ENCODE results near the gene FOSB.

The FOSB gene

DNA sequence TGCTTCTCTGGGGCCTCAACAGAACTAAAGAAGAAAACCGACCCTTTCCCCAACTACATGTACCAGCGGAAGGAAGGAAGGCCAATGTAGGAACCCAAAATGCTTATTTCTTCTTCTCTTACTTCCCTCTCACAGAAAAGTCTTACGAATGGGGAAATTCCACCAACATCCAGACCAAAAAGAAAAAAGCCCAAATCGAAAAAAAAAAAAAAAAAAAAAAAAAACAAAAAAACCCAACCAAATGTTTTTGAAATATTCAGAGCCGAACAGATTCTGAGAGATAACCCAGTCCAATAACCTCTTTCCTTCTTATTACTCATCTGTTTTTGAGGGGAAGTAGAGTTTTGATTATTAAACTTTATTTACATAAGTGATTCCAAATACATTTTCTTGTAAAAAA lies 34.3 kb downstream of the FOSB start:
- no peak overlapping the region for H3K4me3 ChIP-seq (ENCODE audit: low read length)

DNA sequence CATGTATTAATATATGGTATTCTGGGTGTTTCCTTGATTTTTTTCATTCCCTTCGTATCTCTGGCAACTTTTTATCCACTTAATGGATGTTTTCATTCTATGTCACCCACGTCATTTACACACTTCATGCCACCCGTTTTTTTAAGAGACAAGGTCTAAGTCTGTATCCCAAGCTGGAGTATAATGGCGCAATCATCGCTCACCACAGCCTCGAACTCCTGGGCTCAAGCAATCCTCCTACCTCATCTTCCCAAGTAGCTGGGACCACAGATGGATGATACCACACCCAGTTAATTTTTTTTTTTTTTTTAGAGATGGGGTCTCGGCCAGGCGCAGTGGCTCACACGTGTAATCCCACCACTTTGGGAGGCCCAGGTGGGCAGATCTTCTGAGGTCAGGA lies 36.1 kb downstream of the FOSB start:
- DNase-seq (ENCODE audit: low read depth) = no peak
- H3K4me3 ChIP-seq (ENCODE audit: low read length) = no peak overlapping the region

More for the DNA sequence above, 34.3 kb downstream of the FOSB start:
- TF ChIP-seq, protein P1, sequence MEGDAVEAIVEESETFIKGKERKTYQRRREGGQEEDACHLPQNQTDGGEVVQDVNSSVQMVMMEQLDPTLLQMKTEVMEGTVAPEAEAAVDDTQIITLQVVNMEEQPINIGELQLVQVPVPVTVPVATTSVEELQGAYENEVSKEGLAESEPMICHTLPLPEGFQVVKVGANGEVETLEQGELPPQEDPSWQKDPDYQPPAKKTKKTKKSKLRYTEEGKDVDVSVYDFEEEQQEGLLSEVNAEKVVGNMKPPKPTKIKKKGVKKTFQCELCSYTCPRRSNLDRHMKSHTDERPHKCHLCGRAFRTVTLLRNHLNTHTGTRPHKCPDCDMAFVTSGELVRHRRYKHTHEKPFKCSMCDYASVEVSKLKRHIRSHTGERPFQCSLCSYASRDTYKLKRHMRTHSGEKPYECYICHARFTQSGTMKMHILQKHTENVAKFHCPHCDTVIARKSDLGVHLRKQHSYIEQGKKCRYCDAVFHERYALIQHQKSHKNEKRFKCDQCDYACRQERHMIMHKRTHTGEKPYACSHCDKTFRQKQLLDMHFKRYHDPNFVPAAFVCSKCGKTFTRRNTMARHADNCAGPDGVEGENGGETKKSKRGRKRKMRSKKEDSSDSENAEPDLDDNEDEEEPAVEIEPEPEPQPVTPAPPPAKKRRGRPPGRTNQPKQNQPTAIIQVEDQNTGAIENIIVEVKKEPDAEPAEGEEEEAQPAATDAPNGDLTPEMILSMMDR (conservative IDR thresholded peaks at IDR 0.05; ENCODE audit: low read length) = no peak
- no peak for DNase-seq (ENCODE audit: low read depth)

DNA sequence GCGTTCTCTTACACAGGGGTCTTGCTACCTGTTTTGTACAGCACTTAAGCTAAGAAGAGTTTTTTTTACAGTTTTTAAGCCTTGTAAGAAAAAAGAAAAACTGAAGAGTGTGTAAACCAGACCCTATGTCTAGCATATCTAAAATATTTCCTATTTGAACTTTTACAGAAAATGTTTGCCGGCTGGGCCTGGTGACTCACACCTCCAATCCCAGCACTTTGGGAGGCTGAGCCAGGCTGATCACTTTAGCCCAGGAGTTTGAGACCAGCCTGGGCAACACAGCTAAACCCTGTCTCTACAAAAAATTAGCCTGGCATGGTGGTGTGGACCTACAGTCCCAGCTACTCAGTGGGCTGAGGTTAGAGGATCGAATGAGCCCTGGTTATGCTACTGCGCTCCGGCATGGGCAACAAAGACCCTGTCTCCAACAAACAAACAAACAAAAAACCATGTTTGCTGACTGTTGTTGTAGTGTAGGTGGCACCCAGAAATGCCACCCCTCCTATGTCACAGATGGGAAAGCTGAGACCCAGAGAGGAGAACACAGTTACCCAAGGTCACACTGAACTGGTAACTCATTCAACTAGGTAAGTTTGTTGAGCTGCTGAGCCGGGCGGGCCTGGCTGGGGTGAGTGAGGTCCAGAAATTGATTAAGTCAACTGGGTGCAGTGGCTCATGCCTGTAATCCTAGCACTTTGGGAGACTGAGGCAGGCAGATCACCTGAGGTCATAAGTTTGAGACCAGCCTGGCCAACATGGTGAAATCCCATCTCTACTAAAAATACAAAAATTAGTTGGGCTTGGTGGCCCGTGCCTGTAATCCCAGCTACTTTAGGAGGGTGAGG lies 37.6 kb downstream of the FOSB start:
- no peak for DNase-seq (ENCODE audit: low read depth)
- H3K4me3 ChIP-seq (ENCODE audit: low read length) = no peak overlapping the region
- TF ChIP-seq, protein P1 (conservative IDR thresholded peaks at IDR 0.05; ENCODE audit: low read length) = no peak

More for the DNA sequence above, 36.1 kb downstream of the FOSB start:
- TF ChIP-seq, protein P1 (conservative IDR thresholded peaks at IDR 0.05; ENCODE audit: low read length) = no peak

DNA sequence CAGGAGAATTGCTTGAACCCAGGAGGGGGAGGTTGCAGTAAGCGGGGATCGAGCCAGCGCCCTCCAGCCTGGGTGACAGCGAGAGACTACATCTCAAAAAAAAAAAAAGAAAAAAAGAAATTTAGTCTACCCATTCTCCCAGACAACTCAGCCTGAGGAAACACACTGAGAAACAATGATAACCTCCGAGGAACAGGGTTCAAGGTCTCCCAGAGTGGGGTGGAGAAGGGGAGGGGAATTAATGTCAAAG lies 38.1 kb downstream of the FOSB start:
- TF ChIP-seq, protein P1 (conservative IDR thresholded peaks at IDR 0.05; ENCODE audit: low read length) = no peak

DNA sequence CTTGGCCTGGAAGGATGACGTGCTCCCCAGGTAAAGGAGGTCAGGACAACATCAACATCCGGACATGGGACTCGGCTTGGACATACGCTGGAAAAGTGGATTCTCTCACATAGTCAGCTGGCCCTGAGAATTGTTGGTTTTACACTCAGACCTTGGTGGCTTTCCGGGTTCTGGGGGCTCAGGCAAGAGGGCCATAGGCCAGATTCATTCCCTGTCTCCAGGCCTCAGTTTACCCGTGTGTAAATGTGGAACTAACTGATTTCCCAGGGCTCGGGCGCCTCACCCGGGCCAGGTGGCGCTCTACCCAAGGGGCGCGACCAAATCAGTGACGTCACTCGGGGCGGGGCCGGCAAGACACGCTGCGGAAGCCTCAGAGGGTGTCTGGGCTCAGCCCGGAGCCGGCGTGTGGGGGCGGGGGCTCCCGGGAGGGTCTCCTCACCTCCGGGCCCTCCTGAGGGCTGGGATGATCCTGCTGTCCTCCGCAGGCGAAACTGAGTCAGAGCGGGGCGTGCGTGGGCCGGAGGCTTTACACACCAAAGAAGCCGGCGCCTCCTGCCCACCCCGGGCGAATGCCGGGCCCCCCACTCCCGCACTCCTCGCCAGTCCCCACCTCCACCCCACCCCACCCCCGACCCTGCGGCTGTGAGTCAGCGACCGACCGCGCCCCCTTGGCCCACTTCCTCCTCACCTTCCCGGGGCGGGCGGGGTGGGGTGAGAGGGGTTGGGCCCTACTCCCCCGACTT lies 38.6 kb downstream of the FOSB start:
- DNase-seq (ENCODE audit: low read depth) = peak; percentile 83
- TF ChIP-seq, protein P1 (conservative IDR thresholded peaks at IDR 0.05; ENCODE audit: low read length) = peak; percentile 50
- H3K4me3 ChIP-seq (ENCODE audit: low read length) = peak overlapping the region; percentile 97

More for the DNA sequence above, 38.1 kb downstream of the FOSB start:
- no peak for DNase-seq (ENCODE audit: low read depth)
- H3K4me3 ChIP-seq (ENCODE audit: low read length) = peak overlapping the region; percentile 97

DNA sequence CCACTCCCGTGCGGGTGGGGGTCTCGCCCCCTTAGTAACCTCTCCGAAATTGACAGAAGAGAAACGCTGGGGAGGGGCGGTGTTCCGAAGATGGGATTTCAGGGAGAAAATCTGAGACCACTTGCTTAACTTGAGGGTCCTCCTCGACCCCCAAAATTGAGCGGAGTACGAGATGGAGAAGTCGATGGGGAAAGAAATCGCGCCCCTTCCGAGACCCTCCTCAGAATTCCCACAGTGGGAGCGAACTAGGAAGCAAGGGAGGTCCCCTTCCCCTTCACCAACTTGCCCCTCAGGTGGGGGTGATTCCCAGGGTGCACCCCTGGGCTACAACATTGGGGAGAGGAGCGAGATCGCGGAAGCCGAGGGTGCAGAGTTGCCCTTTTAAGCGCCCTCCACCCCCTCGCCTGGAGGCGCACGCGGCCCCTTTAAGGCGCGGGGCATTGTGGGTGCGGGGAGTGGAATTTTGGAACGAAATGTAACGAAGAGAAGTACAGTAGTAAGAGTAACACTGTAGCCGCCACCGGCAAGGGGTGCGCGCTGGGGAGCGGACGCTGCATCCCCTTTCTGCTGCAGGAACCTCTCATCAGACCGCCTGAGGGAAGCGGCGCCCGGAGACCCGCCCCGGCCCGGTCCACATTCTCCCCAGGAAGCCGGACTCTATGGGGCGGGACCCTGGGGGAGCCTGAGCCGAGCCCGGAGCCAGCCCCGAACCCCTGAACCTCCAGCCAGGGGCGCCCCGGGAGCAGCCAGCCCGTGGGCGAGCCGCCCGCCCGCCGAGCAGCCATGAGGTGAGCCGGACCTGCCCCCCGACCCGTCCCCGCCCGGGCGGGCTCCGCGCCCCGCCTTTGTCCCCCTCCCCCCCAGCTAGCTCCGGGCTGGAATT lies 39.4 kb downstream of the FOSB start, which contains the start of gene VASP:
VASP (plus strand) TSS at position 491 of the 883 bp plus-strand sequence; CDS start at position 784, 293 bp downstream.
- TF ChIP-seq, protein P1 (conservative IDR thresholded peaks at IDR 0.05; ENCODE audit: low read length) = no peak

More for the DNA sequence above, 39.4 kb downstream of the FOSB start, which contains the start of gene VASP:
- DNase-seq (ENCODE audit: low read depth) = peak; percentile 78
- H3K4me3 ChIP-seq (ENCODE audit: low read length) = peak within 1 kb of the TSS; percentile 97

Data from AG10803 (cell line).